ENCODE data around the gene ILF3. TPM values are rescaled to one million over a fixed set of nuclear protein-coding genes. Genes with fewer than 3 reads are reported as not detected.

ILF3 gene
- total and polyA plus RNA-seq, 2 donors (not counting 3 experiments of a cell fraction or from before 2014, with no cell fraction given), result 186 to 459 TPM

- H2AFZ ChIP-seq (ENCODE audit: low read depth, low read length), result no peak overlapping the region
- peaks cover 10% of the 10 kb centered on the region for H3K4me1 ChIP-seq (ENCODE audit: control insufficient read depth, extremely low read depth, insufficient read depth, low read length)
- H3K4me2 ChIP-seq (ENCODE audit: insufficient read depth, low read length), result no peak overlapping the region
- BruUV-seq (replicated peaks), result no TSS peak
- ChIA-PET POLR2A (interaction anchor here (0.6 kb wide), 1 partner anchor 86 kb away, joined by 3 read pairs; the partner anchor contains the start of gene KRI1), CTCF (interaction anchor here (1.2 to 14.4 kb wide), 2 partner anchors 48 to 69 kb away, joined by 4 to 654 read pairs; no protein-coding TSS in a partner anchor)
- intact Hi-C loops (cut with micrococcal nuclease) (loop anchor here (5.0 kb wide), 1 partner anchor 150 kb away; the partner anchor contains the start of gene KEAP1), dilution Hi-C loops (cut with MboI; ENCODE audit: extremely low pct_ligation_motif_present, low sequenced_read_pairs) (no loop called here)
- H3K27ac ChIP-seq (ENCODE audit: insufficient read depth, low read depth, low read length), result no peak overlapping the region
- H3K9me1 ChIP-seq (replicated peaks; ENCODE audit: control insufficient read depth, extremely low read depth, insufficient read depth, low read length), result no peaks in the 10 kb centered on the region
- H3K9ac ChIP-seq (replicated peaks; ENCODE audit: extremely low read depth, insufficient read depth, low read length), result no peak overlapping the region
- no peak overlapping the region for H3K4me3 ChIP-seq (replicated peaks in 1 of 3; ENCODE audit: insufficient read depth in 1 of 3, low read depth in 1 of 3, low read length in 3 of 3)
- DNase-seq (ENCODE audit: low read depth, low spot score) (no peak), FAIRE-seq (no peak)
- H3K36me3 ChIP-seq (ENCODE audit: control insufficient read depth in 2 of 2, extremely low read depth in 1 of 2, insufficient read depth in 2 of 2, low read length in 2 of 2), result no peaks in the 10 kb centered on the region
- H3K9me3 ChIP-seq (replicated peaks; ENCODE audit: control insufficient read depth, insufficient read depth, low read length), result no peaks in the 10 kb centered on the region
- H3K27me3 ChIP-seq (ENCODE audit: control insufficient read depth in 2 of 2, insufficient read depth in 2 of 2, low read length in 2 of 2), result no peaks in the 10 kb centered on the region
- TF ChIP-seq POLR2A (IDR thresholded peaks at IDR 0.05; ENCODE audit: low read depth, low read length), result peak; percentile 33
- no peak for TF ChIP-seq POLR2AphosphoS5 (IDR thresholded peaks at IDR 0.05; ENCODE audit: insufficient read depth, low read depth, low read length)
- peaks cover 27% of the 10 kb centered on the region for H3K79me2 ChIP-seq (ENCODE audit: control insufficient read depth, insufficient read depth, low read length)
- H4K20me1 ChIP-seq (replicated peaks; ENCODE audit: control insufficient read depth, extremely low read depth, insufficient read depth, low read length), result peaks cover 3% of the 10 kb centered on the region
Observed at GRCh38 chr19:10651851-10652250, 2.3 kb upstream of the ILF3 start.

DNA sequence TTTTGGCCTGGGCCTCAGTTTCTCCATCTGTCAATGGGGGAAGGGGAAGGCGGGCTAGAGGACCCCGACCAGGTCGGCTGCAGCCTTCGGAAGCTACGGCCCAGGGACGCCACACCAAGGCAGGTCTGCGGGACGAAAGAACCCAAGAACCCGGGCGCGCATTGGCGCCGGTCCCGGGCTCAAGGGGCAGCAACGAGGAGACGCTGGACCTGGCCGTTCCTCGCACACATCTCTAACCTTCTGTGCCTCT lies 739 bp upstream of the ILF3 start:
- ChIA-PET CTCF (interaction anchor here (0.8 to 14.4 kb wide), 3 partner anchors 9 to 71 kb away, joined by 4 to 654 read pairs (median 5); no protein-coding TSS in a partner anchor), POLR2A (no interaction called here)
- Histone ChIP-seq H3K79me2 (ENCODE audit: control insufficient read depth, insufficient read depth, low read length) (peaks cover 43% of the 10 kb centered on the region), H3K9ac (replicated peaks; ENCODE audit: extremely low read depth, insufficient read depth, low read length) (peak overlapping the region; percentile 87), H3K9me3 (replicated peaks; ENCODE audit: control insufficient read depth, insufficient read depth, low read length) (no peaks in the 10 kb centered on the region), H3K36me3 (ENCODE audit: control insufficient read depth in 2 of 2, extremely low read depth in 1 of 2, insufficient read depth in 2 of 2, low read length in 2 of 2) (peaks cover 0 to 2% of the 10 kb centered on the region in 2 experiments), H3K4me1 (ENCODE audit: control insufficient read depth, extremely low read depth, insufficient read depth, low read length) (peaks cover 10% of the 10 kb centered on the region), H3K4me3 (replicated peaks in 1 of 3; ENCODE audit: insufficient read depth in 1 of 3, low read depth in 1 of 3, low read length in 3 of 3) (peak overlapping the region; percentile 66 to 99 (median 81)), H3K27me3 (ENCODE audit: control insufficient read depth in 2 of 2, insufficient read depth in 2 of 2, low read length in 2 of 2) (no peaks in the 10 kb centered on the region), H3K27ac (ENCODE audit: insufficient read depth, low read depth, low read length) (peak overlapping the region; percentile 78), H2AFZ (ENCODE audit: low read depth, low read length) (peak overlapping the region; percentile 19), H3K9me1 (replicated peaks; ENCODE audit: control insufficient read depth, extremely low read depth, insufficient read depth, low read length) (no peaks in the 10 kb centered on the region), H4K20me1 (replicated peaks; ENCODE audit: control insufficient read depth, extremely low read depth, insufficient read depth, low read length) (peaks cover 6% of the 10 kb centered on the region), H3K4me2 (ENCODE audit: insufficient read depth, low read length) (peak overlapping the region; percentile 79)
- FAIRE-seq (no peak), DNase-seq (ENCODE audit: low read depth, low spot score) (no peak)
- dilution Hi-C loops (cut with MboI; ENCODE audit: extremely low pct_ligation_motif_present, low sequenced_read_pairs) (no loop called here), intact Hi-C loops (cut with micrococcal nuclease) (loop anchor here (1.0 to 5.0 kb wide), 3 partner anchors 42 to 151 kb away; partner anchors contain the start of gene KEAP1)
- BruUV-seq (replicated peaks), result TSS peak; percentile 94
- TF ChIP-seq EZH2 (IDR thresholded peaks at IDR 0.05; ENCODE audit: borderline replicate concordance, low read depth, low read length, severe bottlenecking) (no peak), JUN (IDR thresholded peaks at IDR 0.05; ENCODE audit: borderline replicate concordance, insufficient read depth, insufficient read length, low read depth) (no peak), CTCF (IDR thresholded peaks at IDR 0.05; ENCODE audit: extremely low read depth in 1 of 2, insufficient read depth in 1 of 2, low read depth in 1 of 2, low read length in 2 of 2) (no peak), POLR2A (IDR thresholded peaks at IDR 0.05; ENCODE audit: low read depth, low read length) (no peak), GATA2 (IDR thresholded peaks at IDR 0.05; ENCODE audit: insufficient read depth, insufficient read length, low read depth, low read length) (no peak), MYC (IDR thresholded peaks at IDR 0.05; ENCODE audit: low read depth, low read length) (no peak), FOS (IDR thresholded peaks at IDR 0.05; ENCODE audit: borderline replicate concordance, insufficient read depth, low read length) (no peak), POLR2AphosphoS5 (IDR thresholded peaks at IDR 0.05; ENCODE audit: insufficient read depth, low read depth, low read length) (no peak)
- TF ChIP-seq, protein P1, sequence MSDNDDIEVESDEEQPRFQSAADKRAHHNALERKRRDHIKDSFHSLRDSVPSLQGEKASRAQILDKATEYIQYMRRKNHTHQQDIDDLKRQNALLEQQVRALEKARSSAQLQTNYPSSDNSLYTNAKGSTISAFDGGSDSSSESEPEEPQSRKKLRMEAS (IDR thresholded peaks at IDR 0.05; ENCODE audit: insufficient read depth, insufficient read length), result no peak
